NCI-H1105 treated with DMSO at 0.1 percent for 48 hours (cell line): ENCODE measurements around the gene LEMD3.

Experiments
- DNase-seq: peaks from one replicate; lab custom pipeline; 2025; lab: John Stamatoyannopoulos, UW

Gene LEMD3

DNA sequence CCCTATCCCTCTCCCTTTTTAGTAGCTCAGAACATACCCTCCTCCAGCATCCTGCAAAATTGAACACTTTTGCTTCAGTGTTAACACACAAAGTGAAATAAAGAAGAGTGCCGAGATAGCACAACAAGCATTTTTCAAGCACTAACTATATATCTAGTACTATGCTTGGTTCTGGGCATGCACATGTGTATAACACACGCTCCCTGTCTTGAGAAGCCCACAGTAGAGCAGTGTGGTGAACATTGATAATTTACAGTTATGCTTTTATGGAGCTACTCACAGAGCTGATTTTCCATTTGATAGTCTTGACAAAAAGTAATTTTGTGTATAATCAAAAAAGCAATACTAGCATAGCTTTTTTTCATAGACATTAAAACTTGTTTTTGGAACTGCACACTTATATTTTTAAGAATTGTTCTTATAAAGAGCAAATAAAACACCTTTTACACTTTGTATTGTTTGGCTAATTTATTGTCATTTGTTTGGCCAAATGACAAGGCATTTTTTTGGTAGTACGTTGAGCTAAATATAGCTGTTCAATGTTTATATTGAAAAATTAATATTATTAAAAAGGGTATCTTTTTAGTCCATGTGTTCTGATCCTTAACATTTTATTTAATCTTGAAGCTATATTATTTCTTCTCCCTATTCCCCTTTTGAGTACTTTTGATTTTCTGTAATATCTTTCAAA, 39.7 kb downstream of the LEMD3 start:
- no peak for DNase-seq

DNA sequence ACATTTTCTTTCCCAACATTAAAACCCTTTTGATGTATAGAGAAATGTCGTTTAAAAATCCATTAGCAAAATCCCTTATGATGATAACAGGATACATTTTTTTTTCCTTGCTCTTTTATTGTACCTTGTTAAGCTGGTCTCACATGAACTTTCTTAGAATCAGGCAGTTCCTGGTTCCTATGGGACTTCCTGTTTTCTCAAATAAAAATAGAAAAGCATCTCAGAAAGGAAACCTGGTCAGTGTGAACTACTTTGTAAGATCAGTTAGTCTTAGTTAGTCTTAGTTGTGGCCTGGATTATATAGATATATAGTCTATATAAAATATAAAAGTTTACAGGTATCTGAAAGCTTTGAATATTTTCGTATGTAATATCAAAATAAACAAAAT, 40.3 kb downstream of the LEMD3 start:
- no peak for DNase-seq

DNA sequence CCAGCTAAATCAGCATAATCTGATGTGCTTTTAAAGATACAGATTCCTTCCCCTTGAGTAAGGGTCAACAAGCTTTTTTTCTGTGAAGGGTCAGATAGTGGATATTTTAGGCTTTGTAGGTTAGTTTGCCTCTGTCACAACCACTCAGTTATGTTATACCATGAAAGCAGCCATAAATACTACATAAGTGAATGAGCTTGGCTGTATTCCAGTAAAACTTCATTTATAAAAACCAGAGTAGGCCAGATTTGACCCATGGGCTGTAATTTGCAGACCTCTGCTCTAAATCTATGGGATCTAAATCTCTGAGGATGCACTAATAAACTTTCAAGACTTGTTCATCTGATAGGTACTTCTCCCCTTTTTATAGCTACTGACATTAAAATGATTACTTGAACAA, 47.7 kb downstream of the LEMD3 start:
- DNase-seq: peak; percentile 45

DNA sequence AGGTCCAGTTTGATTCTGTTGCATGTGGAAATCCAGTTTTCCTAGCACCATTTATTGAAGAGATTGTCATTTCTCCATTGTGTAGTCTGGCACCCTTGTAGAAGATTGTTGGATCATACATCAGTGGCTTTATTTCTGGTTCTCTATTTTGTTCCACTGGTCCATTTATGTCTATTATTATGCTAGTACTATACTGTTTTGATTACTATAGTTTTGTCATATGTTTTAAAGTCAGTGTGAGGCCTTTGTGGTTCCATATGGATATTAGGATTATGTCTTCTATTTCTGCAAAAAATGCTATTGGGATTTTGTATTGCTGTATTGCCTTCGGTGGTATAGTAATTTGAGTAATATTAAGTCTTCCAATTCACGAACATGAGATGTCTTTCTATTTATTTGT, 51.4 kb downstream of the LEMD3 start:
- DNase-seq: no peak

DNA sequence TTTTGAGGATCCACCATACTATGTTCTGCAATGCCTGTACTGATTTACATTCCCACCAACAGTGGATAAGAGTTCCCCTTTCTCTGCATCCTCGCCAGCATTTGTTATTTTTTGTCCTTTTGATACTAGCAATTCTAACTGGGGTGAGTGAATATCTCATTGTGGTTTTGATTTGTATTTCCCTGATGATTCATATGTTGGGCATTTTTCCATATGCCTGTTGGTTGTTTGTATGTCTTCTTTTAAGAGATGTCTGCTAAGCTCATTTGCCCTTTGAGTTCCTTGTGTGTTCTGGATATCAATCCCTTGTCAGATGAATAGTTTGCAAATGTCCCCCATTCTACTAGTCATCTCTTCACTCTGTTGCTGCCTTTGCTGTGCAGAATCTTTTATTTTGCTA, 60.1 kb downstream of the LEMD3 start:
- DNase-seq: no peak

DNA sequence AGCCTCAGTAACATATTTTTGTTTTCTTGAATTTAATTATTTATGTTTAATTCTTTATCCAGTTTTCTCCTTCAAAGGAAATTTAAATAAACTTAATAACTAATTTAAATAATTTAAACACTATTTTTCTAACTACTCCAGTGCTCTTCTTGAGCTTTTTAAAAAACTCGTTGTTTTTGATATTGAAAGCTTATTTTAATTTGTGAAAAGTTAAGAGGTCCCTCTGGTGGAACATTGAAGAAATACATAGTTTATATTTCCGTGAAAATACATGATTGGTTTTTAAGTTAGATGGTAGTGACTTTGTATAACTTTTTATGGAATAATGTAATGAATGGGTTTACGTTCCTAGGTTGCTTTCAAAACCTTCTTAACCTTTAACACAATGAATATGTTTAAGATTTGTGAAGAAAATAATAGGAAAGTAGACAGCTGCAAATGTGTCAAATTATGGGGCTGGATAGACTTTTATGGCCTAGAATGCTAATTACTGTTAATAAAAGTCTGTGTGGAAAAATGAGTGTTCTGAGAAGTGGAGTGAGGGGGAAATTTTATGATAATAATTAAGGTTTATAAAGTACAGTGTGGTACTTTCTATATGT, 63.2 kb downstream of the LEMD3 start:
- peak; percentile 8 for DNase-seq

DNA sequence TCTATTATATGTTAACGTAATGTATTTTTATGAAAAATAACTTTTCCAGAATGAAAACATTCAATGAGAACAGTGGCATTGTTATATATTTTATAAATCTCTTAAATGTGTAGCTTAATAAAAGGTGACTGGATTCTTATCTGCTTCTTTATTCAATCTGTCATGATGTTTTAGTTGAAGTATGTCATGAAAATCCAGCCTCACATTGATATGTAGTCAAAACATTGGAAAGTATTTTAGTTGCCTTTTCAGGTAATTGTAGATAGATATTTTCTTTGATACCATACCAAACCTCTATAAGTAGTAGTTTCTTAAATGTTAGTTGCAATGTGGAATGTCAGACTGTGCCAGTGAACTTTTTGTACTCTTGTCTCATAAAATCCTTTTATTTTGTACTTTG, 67.8 kb downstream of the LEMD3 start:
- DNase-seq: no peak

DNA sequence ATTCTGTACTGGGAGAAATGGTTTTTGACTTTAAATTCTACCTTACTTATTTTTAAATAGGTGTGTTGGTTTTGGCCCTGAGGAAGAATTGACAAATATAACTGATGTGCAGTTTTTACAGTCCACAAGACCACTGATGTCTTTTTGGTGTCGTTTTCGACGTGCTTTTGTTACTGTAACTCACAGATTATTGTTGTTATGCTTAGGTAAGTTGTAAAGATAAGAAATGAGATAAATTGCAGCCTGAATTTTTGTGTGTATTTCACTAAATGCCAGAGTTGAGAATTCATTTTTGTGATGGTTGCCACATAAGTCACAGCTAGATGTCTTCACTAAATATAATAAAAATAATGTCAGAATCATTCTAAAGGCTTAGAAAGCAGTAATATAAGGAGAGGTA, 69.2 kb downstream of the LEMD3 start:
- no peak for DNase-seq

DNA sequence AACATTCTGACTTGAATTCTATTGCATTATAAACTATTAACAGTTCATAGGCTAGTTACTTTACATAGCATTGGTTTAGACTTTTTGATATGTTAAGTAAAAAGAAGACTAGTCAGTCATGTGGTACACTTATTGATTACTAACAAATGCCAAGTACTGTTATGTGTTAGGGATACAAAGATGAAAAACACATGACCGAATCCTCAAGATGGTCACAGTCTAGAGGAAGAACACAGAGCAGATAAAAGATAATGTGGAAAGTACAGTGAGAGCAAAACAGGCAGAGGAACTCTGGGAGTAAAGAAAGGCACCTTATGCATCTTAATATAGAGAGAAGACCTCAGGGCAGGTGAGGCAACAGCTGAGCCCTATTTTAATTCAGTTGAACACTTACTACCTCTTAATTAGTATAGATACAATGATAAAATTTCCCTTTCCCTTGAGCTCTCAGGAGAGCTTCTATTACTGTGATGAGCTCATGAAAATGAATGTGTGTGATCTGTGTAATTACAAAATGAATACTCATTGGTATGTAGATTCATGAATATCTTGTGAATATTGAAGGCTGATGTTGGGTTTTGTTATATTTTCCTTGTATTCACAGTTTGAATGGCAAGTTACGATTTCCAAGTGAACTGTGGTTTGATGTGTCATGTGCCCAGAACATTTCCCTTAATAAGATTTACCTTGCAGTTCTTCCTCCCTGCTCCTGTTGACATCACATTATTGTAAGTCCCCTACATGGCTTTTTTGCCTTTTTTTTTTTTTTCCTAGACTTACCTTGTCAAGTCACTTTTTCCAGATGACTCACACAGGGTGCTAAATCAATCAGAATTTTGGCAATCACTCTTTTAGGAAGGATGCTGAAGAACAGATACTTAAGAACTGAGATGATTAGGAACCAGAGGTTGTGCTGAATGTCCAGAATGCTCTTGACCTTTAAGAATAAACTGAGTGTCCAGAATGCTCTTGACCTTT, 79.6 kb downstream of the LEMD3 start:
- DNase-seq: no peak

DNA sequence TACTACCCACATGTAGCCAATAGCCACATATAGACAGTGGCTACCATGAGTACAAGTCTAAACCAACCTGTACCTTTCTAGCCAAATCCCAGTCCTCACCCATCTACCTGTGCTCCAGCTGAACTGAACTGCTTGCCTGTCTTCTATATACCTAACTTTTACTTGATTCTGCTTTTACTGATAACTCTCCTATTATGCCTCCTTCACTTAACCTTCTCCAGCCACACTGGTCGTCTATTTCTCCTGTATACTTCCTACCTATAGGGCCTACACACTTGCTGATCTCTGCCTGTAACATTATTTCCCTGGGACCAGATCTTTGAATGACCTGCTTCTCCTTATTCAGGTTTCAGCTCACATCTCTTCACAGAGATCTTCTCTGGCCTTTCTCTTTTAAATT, 83.1 kb downstream of the LEMD3 start:
- DNase-seq: no peak

DNA sequence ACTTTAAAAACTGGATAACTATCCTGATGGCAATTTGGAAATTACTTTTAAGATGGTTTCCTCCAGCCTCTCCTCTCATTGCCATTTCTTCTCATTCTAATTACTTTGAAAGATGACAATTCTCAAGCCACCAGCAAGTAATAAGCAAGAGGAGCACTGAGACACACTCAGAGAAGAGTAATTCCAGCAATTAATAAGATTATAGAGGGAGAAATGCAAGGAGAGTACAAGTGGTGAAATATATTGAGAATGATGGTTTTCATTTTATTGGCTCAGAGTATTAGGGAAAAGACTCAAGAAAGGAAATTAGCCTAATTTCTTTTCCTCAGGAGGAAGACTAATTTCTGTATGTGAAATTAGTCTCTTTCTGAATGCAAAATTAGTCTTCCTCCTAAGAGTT, 88.6 kb downstream of the LEMD3 start:
- DNase-seq: no peak

DNA sequence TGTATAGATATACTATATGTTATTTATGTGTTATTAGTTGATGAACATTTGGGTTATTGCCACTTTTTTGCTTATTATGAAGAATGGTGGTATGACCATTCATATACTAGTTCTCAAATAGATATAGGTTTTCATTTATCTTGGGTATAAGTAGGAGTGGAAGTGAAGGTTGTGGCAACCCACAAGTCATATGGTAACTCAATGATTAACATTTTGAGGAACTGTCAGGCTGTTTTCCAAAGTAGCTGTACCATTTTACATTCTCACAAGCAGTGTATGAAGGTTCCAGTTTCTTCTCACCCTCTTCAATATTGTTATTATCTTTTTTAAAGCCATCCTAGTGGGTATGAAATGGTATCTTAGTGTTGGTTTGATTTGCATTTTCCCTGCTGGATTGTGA, 90.1 kb downstream of the LEMD3 start:
- no peak for DNase-seq

DNA sequence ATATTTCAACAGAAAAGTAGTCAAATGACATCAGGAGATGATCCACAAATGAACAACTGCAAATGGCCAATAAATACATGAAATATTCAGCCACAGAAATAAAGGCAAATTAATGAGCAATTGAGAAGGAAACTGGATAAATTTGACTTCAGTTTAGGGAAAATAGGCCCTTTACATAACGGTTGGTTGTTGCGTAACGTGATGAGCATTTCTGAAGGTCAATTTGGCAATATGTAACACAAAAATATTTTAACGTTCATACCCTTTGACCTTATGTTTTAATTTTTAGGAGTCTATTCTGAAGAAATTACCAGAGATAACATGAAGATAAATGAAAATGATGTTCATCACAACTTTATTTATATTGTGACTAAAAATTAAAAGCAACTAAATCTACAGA, 94.4 kb downstream of the LEMD3 start:
- no peak for DNase-seq

DNA sequence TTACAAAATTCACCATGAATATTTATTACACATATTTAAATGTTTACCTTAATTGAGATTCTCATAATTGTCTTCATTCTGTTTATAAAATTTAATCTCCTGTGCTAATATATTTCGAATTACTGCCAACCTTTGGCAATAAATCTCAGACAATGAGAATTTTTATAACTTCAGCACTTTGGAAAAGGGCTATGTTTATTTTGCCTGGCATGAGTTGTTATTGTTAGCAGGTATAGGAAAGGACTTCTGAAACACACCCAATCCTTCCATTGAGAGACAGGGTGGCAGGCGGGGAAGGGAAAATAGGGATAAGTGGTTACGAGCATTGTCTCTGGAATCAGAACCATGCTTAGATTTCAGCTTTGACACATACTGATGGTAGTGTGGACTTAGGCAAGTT, 97.0 kb downstream of the LEMD3 start:
- no peak for DNase-seq

DNA sequence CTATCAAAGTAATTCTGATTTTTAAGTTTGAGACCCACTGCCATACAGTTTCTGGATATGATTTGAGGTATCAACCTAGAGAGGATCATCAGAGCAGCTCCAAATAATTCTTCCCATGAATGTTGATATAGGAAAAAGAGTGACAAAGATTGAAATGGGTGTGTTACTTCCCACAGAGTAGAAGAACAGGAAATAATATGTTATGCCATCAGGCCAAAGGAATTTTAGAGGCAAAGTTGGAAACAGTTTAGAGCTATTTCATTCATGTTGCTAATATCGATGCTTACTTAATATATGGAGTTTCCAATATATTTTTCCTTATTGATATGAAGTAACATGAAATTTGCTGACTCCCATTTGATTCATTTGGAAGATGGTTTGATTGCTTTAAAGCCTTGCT, 100.2 kb downstream of the LEMD3 start:
- DNase-seq: no peak

DNA sequence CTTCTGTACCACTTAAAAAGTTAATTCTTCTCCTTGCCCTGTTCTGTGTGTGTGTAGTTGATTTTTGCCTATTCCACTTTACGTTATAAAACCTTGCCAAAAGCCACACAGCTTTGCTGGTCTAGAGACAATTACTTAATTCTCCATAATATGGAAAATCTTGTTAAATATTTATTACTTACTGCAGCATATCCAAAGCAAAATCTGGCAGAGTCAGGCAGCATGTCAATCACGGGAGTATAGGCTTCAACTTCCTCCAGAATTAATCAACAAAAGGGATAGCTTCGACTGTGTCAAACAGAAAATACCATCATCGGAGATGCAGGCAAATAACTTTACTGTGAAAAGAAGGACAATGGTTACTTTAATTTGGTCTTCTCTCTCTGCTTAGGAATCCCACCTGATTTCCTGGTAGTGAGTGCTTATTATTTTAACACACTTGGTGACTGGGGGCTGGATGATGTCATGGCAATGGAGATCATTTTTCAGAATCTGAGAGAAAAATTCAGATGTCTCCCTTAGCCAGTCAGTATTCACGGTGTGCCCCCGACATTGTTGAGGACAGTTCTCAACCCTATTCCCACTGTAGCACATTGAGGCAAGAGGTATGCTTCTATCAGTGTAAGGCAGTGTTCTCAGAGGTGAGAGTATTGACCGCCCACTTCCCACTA, 105.4 kb downstream of the LEMD3 start:
- DNase-seq: no peak

DNA sequence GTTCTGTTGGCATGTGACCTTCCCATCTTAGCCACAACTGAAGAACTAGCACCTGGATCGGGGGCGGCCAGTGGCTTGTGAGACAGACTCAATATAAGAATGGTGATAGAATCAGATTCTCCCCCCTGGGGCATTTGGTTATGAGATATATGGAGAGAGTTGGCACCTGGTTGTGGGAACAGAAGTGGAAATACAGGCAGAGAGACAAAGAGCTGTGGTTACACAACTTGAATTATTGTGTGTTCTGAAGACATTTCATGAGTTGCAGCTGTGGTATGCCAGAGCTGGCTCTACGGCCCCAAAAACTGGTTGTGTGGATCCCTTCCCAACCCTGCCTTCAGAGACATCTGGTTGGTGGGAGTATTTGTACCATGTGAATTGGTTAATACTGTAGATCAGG, 106.2 kb downstream of the LEMD3 start:
- no peak for DNase-seq

DNA sequence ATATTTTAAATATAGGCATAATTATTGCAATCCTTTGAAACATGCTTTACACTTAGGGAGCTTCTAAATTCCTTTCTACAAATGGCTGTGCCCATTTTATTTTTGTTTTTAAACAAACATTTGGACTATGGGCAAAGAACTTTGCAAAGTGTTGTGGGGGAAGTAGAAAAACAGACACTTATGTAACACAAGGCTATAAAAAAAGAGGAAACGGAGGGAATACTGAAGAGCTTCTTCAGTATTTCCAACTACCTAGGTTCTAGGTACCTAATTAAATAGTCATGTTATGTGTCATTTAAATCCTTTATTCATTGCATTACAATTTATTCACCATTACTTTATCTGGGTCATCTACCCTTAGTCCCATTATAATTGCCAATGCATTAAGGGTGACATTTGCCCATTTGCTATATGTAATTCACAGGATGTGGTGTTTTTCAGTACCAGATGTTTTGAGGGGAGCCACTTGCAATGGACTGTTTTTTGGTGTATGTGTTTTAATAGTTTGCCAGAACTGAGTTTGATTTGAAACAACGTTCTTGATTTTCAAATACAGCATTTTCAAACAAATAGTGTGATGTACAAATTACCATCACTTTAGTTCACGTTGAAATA, 107.6 kb downstream of the LEMD3 start:
- no peak for DNase-seq

DNA sequence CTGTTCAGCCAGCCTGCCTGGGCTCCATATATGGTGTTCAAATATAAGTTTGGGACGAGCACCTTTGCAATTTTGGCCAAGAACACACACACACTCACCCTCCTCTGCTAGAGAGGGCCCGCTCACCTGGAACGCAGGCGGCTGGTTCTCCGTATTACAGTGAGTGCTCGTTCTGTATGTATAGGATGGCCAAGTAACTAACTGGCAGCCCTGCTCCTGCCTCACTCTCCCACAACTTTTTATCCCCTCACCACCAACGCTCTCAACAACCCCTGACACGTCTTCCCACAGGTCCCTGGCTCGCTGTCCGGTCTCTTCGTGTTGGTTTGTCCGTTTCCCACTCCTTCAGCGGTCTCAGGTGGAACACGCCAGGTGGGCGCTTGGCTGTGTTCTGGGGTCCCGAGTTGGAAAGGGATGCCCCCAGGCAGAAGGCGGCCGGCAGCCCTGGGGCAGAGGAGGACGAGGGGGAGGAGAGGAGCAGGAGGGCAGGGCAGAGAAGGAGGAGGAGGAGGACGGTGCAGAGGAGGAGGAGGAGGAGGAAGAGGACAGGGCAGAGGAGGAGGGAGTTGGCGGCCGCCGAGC, 108.7 kb downstream of the LEMD3 start:
- DNase-seq: no peak

DNA sequence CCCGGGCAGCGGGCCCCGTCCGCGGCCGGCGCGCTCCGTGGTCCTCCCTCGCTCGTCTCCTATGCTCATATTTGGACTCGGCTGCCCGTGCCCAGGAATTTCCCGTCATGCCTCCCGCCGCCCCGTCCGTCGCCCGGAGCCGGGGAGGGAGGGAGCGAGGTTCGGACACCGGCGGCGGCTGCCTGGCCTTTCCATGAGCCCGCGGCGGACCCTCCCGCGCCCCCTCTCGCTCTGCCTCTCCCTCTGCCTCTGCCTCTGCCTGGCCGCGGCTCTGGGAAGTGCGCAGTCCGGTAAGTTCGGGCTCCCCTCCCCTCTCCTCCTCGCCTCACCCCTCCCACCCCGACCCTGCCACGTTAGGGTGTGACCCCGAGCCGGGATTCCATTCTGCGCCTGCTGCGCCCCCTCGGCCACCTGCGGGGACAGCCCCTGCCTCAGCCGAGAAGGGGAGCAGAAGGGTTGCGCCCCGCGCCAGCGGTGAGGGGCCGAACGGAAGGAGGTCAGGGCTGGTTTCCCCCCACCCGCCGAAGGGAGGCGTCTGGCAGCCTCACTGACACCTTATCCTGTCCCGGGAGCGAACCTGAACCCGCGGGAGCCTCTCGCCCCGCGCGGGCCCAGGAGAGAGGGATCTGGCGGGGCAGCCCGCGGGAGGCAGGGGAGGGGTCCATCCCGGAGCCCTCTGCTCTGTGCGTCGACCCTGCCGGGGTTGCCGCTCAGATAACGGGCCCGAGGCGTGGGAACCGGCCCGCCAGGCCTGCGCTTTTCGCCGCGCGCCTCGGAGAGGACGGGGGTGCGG, 109.4 kb downstream of the LEMD3 start, which contains the start of gene MSRB3:
Gene MSRB3, plus strand, starts transcription at position 108 of the 793 bp plus-strand sequence. CDS start 29,897 bp downstream, outside the sequence.
- DNase-seq: no peak
